ENCODE results near the gene SF3B2. TPM values are rescaled to one million over a fixed set of nuclear protein-coding genes. Genes with fewer than 3 reads are reported as not detected.

The SF3B2 gene
- total RNA-seq, 1 experiment from 2014 or later: 237 TPM

DNA sequence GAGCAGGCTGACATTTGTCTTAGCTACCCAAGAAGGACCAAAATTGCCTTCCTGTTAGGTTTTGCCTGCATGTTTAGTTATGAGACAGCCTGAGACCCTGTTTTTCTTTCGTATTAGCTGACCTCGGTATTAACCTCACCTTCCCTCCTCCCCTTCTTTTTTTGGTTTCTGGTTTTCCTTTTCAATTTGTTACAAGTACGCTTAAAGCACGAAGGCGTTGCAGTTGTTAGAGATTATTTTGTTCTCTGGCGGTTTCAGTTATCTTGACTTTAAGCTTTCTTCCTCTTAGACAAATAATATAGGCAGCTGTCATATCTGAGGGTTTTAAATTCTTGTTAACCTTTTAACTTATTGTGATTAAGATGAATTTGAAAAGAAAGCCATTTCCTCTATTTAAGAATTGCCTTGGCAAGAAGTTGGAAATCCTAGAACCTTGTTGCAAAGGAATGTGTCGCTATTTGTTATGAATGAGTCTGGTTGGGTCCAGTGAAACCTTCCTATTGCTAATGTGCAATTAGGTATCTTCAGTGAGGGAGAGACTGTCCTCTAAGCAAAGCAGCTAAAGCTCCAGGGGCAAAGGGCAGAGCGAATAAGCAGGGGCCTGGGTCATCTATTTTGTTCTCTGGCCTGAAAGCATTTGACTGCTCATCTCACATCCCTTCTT is 63.6 kb downstream of the SF3B2 start:
- no peak overlapping the region for H2AK5ac ChIP-seq (ENCODE audit: insufficient read length, low read length)
- peaks cover 14% of the 10 kb centered on the region for H3K4me1 ChIP-seq (ENCODE audit: insufficient read depth, low read length)

More for the DNA sequence above, 63.6 kb downstream of the SF3B2 start:
- peaks cover 44 to 51% of the 10 kb centered on the region in 2 experiments for H3K4me1 Mint-ChIP-seq
- Histone ChIP-seq H2AFZ (ENCODE audit: low read length) (no peak overlapping the region), H3K9me3 (ENCODE audit: control insufficient read depth, low read depth, low read length) (no peaks in the 10 kb centered on the region), H2BK120ac (ENCODE audit: low read depth, low read length, poor library complexity, severe bottlenecking) (no peak overlapping the region), H3K79me2 (ENCODE audit: insufficient read depth, low read length) (no peaks in the 10 kb centered on the region), H4K20me1 (ENCODE audit: control insufficient read depth, insufficient read depth, insufficient read length) (no peaks in the 10 kb centered on the region), H3K79me1 (ENCODE audit: insufficient read depth, low read depth, low read length, poor library complexity, severe bottlenecking) (no peaks in the 10 kb centered on the region), H4K91ac (ENCODE audit: insufficient read length, low read depth, low read length) (no peak overlapping the region), H2BK20ac (ENCODE audit: low read depth, low read length, poor library complexity, severe bottlenecking) (no peak overlapping the region), H4K5ac (ENCODE audit: insufficient read length, low read depth, low read length) (no peak overlapping the region), H3K4me2 (ENCODE audit: insufficient read depth, insufficient read length, low read length) (no peak overlapping the region), H2BK12ac (ENCODE audit: insufficient read length, low read depth, low read length) (no peak overlapping the region), H3K23me2 (ENCODE audit: insufficient read length, low read depth, low read length, poor library complexity, severe bottlenecking) (no peaks in the 10 kb centered on the region), H3K18ac (ENCODE audit: insufficient read length, low read depth, low read length) (no peak overlapping the region), H4K8ac (replicated peaks; ENCODE audit: insufficient read length, low read depth, low read length) (no peak overlapping the region), H3K9ac (ENCODE audit: extremely low read depth, insufficient read length, low read length) (no peak overlapping the region), H2BK5ac (ENCODE audit: insufficient read length, low read length) (no peak overlapping the region), H3K4ac (ENCODE audit: low read depth, low read length) (no peak overlapping the region), H3T11ph (ENCODE audit: low read length) (no peak overlapping the region), H2BK15ac (ENCODE audit: low read depth, low read length) (no peak overlapping the region), H3K27ac (ENCODE audit: insufficient read length, low read depth, low read length) (no peak overlapping the region), H3K23ac (ENCODE audit: insufficient read length, low read depth, low read length) (no peak overlapping the region), H3K56ac (ENCODE audit: insufficient read length, low read depth, low read length) (no peak overlapping the region), H3K27me3 (ENCODE audit: insufficient read depth, low read length) (no peaks in the 10 kb centered on the region), H3K14ac (ENCODE audit: insufficient read depth, low read length) (no peak overlapping the region)
- TF ChIP-seq, protein P1, sequence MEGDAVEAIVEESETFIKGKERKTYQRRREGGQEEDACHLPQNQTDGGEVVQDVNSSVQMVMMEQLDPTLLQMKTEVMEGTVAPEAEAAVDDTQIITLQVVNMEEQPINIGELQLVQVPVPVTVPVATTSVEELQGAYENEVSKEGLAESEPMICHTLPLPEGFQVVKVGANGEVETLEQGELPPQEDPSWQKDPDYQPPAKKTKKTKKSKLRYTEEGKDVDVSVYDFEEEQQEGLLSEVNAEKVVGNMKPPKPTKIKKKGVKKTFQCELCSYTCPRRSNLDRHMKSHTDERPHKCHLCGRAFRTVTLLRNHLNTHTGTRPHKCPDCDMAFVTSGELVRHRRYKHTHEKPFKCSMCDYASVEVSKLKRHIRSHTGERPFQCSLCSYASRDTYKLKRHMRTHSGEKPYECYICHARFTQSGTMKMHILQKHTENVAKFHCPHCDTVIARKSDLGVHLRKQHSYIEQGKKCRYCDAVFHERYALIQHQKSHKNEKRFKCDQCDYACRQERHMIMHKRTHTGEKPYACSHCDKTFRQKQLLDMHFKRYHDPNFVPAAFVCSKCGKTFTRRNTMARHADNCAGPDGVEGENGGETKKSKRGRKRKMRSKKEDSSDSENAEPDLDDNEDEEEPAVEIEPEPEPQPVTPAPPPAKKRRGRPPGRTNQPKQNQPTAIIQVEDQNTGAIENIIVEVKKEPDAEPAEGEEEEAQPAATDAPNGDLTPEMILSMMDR (conservative IDR thresholded peaks at IDR 0.05): no peak
- no peaks in the 10 kb centered on the region for H3K9me3 Mint-ChIP-seq
- 0 out of 7 replicates have a peak overlapping the region, but pooled peaks of 1 of the 3 experiments have one; percentile 3 for H3K27ac Mint-ChIP-seq
- H3K36me3 Mint-ChIP-seq (ENCODE audit: insufficient read depth in 1 of 3, low read depth in 3 of 3): no peaks in the 10 kb centered on the region
- DNase-seq: no peak
- H3K4me3 Mint-ChIP-seq: no peak overlapping the region
- WGBS (ENCODE audit: extremely low coverage, insufficient read length, low lambda C conversion rate): no CpG with 5 or more reads among the region's 8 CpGs
- peaks cover 2% of the 10 kb centered on the region; the same call in 1 of the 2 replicates for H3K27me3 Mint-ChIP-seq (ENCODE audit: low read depth)
